HT1080 (cell line): ENCODE results near the gene EIF1B. TPM values are rescaled to one million over a fixed set of nuclear protein-coding genes. Genes with fewer than 3 reads are reported as not detected.
"Not testable (repeated sequence)": the region's sequence is repeated elsewhere in the genome, so short reads cannot be mapped to it uniquely, and the experiment has no call there.

ENCODE experiments used
- DNase-seq: peaks from one replicate; pipeline ENCODE4 v3.0.0-alpha.2; 2015; ENCODE audit warnings: low read depth
- polyA plus RNA-seq, 2 experiments: library from polyadenylated mRNA; depleted of rRNA; stranded (reverse); fragments of >200 nt; gene quantifications; 2 replicates each; pipeline ENCODE4 v1.2.3, GENCODE V29; 2015
- total RNA-seq: library from RNA; depleted of rRNA; stranded (reverse); fragments of >200 nt; shearing (Covaris generic); gene quantifications from 2 replicates; pipeline ENCODE4 v1.2.3, GENCODE V29; 2014; rRNA removed

Gene EIF1B
- 17.4 and 25.7 TPM in 2 replicates for total RNA-seq
- polyA plus RNA-seq (2015; cell fraction: cytosol; rRNA removed) = 58.8 and 70.3 TPM in 2 replicates
- polyA plus RNA-seq (2015; cell fraction: nucleus; rRNA removed) = 49.8 and 55.5 TPM in 2 replicates

DNA sequence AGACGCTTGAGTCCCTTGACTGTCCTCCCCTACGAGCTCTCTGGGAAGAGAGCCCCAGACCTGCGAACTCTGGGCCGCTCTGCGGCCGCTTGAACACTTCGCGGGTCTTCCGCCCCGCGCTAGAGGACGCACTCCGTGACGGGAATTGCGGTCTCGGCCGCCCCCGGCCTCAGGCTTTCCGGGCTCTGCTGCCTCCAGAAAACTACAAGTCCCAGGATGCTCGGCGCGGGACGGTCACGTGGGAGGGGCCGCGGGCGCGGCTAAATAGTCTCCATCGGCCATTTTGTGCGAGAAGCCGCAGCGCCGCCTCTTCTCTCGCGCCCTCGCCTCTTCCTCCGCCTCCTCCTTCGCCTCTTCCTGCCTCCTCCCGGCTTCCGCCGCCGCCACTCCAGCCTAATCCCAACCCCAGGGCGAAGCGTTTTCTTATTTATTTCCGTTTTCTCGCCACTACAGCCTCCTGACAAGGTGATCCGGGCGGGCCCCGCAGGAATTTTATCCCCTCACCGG is at the start of gene EIF1B:
EIF1B (plus strand) TSS at position 290 of the 507 bp plus-strand sequence. CDS start 235 bp downstream, outside the sequence.
- peak; percentile 98 for DNase-seq

DNA sequence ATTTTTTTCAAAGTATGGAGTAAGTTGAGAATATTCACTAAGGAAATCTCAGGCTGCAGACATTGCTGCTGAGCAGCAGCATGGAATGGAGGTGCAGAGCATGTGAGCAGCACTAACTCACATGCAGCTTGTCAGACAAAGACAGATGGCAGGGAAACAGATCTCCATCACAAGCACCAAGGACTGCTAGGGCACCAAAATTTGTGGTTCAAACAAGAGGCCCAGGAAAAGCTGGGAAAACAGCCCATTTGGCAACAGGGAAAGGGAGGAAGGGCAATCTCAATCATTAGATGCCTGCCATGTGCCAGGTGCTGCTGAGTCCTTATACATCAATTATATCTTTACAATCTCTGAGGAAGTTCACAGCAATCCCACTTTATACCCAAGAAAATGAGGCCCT is 47.2 kb upstream of the EIF1B start:
- DNase-seq = no peak

DNA sequence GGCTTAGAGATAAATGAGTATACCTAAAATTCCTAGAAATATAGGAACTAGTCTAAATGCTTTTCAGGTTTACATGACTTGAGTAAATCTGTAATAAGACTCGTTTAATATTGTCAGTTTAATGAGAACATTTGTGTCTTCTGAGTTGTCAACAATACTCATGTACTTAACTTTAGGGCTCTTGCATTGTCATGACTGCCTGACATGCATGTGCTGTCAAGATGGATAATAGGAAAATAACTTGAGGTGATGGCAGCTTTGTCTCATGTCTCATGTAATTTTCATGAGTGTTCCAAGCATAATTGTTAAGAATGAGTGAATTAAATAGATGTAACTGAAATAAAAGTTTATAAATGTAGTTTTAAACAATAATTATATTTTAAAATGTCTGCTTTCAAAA is 45.1 kb upstream of the EIF1B start:
- DNase-seq = no peak

DNA sequence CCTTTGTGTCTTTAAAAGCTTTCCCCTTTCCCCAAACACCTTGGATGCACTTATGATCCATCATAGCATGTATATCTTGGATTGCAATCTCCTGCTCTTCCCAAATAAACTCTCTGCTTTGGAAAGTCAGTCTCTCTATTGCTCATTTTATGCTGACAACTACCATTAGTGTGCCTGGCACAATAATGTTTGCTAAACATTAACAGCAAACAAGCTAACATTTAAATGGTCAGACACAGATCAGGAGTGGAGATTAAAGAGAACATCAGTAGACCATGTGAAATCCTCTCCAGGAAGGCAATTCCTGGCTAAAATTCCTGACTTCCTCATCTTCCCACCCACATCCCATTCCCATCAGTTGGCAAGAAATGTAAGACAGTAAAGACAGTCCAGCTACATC is 44.3 kb upstream of the EIF1B start:
- no peak for DNase-seq

DNA sequence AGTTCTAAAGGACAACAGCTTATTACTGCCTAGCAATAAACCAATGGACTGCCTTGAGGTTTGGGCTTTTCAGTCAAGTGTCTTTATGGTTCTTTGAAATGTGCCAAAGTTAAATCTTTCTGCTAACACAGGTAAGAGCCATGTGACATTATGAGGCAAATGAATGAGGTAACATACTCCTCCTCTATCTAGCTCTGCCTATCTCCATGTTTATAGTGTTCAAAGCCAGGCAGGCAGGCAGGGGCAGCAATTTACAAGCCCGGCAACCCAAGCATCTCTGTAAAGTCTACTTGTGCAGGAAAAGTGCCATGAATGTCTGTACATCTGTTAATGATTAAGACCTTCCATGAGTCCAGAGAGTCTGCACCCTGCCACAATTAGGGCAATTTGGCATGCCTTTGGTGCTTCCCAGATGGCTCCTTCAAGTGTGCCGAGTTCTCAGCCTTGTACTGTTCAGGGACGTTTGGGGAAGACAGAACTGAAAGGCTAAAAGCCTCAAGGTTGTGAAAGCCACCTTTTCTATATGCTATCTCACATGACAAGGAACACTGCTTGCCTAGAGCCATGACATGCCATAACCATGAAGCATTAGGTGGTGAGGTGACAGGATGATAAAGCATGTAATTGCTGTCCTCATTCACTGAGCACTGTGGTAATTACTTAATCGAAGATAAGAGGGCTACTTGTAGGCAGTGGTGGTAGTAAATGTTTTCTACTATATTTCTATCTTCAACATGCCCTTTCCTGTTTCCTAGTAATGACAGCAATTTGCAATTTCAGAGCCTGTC is 41.4 kb upstream of the EIF1B start:
- DNase-seq = no peak

DNA sequence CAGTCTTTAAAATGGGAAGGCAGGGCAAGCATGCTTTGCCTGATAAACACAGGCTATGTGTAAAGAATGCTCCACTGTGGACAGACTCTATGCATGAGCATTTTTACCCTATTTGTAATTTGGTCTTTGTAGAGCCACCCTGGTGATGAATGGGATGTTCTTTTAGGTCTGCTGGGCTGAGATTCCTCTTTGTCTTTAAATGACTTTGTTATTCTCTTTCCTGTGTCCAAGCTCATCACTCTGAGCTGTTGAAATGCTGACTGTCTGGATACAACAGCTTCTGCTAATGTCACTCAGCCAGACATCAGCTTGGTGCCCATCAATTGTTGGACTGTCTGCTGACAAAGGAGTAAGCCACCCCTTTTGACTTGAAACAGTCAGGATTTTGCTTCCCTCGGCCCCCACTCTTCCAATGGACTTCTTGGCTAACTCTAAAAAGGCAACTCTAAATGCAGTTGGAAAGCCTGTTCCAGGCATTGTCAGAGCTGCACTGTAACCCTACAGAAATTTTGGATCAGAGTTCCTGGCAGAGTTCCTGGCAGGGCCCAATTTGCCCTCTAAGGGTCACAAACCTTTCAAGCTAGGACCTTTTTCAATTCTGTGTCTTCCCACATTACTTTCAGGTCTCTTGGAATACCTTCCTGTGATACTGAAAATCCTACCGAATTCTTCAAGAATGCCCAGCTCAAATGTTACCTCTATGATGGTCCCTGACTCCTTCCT is 40.5 kb upstream of the EIF1B start:
- no peak for DNase-seq

DNA sequence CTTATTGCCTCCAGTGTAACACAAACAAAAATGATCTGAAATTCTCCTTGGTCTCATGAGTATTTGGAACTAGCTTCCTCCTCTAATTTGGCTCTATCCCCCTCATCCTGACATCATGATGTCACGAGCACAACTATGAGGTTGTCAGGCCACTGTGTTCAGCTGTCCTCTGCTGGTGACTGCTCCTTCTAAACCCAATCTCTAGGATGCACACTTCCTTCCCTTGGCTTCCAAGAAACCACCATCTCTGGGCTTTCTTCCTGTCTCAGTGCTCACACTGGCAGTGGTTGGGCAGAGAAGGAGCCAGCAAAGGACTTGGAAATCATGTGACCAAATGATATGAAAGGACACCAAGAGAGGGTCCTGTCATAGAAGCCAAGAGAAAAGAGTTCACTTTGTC is 30.7 kb upstream of the EIF1B start:
- no peak for DNase-seq

DNA sequence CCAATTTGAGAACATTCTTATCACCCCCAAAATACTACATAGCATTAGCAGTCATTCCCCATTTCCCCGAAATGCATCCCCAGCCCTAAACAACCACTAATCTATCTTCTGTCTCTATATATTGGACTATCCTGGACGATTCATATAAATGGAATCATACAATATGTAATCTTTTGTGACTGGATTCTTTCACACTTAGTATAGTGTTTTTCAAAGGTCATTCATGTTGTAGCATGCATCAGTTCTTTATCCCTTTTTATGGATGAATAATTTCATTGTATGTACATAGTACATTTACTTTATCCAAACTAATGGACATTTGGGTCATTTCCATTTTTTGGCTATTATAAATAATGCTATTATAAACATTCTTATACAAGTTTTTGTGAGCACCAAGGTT is 27.5 kb upstream of the EIF1B start:
- no peak for DNase-seq

DNA sequence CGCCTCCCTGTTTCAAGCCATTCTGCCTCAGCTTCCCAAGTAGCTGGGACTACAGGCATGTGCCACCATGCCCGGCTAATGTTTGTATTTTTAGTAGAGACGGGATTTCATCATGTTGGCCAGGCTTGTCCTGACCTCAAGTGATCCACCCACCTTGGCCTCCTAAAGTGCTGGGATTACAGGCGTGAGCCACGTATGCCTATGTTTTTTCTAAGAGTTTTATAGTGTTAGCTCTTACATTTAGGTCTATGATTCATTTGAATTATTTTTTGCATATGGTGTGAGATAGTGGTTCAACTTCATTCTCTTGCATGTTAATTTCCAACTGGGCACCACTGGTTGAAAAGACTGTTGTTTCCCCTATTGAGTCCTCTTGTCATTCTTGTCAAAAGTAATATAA is 26.4 kb upstream of the EIF1B start:
- DNase-seq = not testable (repeated sequence)

DNA sequence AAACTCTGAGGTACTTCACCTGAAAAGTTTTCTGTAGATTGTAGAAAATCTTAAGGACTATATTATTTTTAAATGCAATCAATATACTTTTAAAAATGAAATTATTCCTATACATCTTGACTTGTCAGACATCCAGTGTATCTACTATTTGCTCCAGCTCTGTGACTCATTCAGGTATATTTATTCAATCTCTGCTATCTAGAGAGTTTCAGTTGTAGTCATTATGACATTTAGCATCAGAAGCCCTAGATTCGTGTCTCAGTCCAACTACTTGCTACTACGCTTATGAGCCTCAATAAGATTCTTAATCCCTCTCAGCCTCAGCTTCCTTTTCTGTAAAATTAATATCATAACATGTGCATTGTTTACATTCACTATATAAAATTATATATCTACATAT is 22.3 kb upstream of the EIF1B start:
- DNase-seq = no peak

DNA sequence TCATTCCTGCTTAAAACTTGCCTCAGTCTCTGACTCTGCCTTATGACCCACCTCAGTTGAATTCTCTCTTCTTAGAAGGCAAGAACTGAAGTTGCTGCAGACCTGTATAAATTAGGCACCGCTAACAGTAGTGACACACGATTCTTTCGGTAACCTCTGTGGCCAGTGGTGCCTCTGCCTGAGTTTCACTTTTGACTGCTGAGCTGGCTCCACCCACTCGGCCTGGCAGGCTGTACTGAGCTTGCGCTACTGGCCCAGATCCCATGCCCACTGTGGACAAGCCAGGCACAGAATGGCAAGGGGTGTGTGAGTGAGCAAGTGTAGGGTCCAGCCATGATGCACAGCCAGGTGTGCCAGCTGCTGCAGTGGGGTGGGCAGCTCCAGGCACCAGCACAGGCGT is 19.1 kb upstream of the EIF1B start:
- DNase-seq = no peak

DNA sequence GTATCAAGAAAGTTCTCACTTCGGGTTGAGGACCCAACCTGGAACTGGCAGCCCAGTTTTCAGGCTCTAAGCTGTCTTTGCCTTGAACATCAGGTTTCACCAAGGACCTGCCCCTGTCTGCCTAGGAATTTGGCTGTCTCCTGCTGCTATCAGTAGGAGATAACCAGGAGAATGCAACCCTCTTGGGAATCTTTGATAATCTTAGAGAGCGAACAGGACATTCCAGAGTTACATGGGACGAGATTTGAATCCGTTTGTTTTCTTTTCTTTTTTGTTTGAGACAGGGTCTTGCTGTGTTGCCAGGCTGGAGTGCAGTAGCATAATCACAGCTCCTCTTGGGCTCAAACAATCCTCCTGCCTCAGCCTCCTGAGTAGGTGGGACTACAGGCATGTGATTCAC is 18.0 kb upstream of the EIF1B start:
- DNase-seq = no peak

DNA sequence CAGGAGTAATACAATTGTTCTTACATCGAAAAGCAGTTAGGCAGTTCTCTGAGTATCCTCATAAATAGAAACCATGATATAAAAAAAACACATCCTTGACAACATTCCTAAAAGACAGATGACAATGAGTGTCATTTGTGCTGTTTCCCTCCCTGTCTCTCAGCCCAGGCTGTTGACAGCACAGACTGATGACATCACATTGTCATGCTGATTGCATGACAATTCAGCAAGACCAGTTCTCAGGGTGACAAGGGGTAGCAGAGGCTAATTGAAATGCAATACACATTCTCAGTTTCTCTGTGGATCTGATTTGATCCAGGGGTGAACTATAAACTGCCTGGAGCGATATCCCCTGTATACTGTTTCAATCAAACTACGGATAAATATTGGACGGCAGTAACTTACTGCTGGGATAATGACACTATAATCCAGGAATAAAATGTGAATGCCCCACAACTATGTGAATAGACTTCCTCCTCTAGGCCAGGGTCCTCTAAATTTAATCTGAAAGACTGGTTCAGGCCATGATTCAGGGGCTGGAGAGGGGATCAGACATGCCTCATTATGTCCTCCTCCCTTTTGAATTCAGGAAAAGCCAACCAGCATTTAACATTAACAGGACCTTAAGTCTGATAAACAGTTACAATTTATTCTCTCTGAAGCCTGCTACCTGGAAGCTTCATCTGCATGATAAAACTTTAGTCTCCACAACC is 16.7 kb upstream of the EIF1B start:
- DNase-seq = no peak

DNA sequence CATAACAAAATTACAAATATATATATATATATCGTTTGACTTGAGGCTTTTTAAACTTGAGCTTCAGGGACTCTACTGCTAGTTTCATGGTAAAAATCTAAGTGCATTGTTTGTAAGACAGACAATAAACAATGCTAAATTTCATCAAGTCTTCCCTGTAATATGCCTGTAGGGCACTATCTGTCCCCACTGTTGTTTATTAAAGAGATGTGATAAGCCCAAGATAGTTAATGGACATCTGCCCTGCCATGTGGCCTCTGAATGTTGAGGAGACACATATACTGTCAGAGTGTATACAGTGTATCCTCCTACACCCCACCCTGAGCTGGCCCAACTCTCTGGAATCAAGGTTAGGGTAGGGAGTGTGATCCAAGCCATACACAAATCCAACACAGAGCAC is 15.1 kb upstream of the EIF1B start:
- DNase-seq = no peak

DNA sequence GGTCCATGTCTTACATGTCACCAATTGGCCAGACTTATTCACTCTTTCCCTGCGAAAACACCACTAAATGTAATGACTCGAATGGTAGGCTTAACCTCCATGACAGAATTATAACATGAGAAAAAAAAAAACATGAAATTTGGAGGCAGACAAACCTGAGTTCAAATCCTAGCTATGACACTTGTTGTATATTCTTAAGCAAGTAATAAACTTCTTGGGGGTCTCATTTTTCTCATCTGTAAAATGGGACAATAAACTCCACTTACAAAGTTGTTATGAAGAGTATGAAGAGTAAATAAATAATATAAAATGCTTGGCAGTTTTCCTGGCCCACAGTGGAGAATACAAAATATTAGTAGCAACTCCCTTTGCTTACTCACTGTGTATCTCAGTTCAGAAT is 11.4 kb upstream of the EIF1B start:
- no peak for DNase-seq

DNA sequence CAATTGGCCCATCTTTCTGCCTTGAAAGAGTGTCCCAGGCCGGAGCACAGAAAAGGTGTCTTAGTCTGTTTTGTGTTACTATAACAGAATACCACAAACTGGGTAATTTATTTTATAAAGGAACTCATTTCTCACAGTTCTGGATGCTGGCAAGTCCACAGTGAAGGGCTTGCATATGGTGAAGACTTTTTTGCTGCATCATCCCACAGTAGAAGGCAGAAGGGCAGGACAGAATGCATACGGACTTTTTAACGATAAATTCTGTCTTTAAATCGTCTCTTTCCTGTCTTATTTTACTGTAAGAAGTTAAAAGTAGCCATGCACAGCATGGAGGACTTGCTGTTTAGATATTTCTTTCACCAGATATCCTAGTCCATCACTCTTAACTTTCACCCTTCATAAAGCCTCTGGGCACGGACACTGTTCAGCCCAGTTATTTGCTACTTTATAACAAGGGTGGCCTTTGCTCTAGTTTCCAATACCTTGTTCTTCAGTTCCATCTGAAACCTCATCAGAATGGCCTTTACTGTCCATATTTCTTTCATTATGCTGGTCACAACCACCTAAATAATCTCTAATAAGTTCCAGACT is 10.3 kb upstream of the EIF1B start:
- no peak for DNase-seq

DNA sequence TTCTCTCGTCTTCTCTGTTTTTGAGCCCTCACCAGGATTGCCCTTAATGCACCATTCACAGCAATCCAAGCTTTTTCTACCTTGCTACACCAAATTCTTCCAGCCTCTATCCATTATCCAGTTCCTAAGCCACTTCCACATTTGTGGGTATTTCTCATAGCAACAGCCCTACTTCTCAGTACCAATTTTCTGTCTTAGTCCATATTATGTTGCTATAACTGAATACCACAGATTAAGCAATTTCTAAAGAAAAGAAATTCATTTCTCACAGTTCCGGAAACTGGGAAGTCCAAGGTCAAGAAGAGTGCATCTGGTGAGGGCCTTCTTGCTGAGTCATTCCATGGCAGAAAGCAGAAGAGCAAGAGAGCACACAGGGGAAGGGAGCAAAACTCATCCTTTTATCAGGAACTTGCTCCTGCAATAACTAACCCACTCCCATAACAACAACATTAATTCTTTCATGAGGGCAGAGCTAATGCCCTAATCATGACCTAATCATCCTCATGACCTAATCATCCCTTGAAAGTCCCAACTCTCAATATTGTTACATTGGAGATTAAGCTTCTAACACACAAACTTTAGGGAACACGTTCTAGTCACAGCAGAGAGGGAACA is 9.7 kb upstream of the EIF1B start:
- peak; percentile 77 for DNase-seq

DNA sequence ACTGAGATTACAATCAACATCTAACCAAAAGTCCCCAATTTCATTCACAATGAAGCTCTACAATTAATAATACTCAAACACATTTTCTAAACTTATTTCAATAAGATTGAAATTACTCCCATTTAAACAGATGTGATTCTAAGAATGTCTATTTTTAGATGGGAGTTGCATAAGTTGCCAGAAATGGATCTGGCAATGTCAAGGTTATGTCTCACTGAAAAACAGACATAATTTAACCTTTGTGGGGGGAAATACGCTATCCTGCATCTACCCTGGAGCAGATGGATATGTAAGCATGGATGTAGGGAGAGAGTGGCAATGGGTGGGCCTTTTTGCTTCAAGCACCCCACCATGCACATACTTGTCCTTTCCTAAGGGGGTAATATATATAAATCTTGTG is 6.7 kb upstream of the EIF1B start:
- DNase-seq = no peak

DNA sequence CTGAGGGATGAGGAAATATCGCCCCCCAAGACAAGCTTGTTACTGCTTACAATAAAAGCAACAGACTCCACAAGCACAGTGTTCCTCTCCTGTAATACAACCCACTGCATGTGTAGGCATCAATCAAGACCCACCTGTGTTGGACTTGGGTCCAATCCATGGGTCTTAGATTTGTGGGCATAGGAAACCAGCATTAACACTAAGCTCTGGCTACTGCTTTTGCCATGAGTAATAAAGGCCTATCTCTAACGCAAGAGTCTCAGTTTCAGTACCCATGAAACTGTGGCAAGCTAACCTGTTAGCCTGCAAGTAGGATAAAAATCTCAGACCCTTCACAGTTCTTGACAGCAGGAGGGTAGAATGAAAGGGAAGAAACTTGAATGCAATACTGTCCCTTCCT is 5.2 kb upstream of the EIF1B start:
- DNase-seq = no peak

DNA sequence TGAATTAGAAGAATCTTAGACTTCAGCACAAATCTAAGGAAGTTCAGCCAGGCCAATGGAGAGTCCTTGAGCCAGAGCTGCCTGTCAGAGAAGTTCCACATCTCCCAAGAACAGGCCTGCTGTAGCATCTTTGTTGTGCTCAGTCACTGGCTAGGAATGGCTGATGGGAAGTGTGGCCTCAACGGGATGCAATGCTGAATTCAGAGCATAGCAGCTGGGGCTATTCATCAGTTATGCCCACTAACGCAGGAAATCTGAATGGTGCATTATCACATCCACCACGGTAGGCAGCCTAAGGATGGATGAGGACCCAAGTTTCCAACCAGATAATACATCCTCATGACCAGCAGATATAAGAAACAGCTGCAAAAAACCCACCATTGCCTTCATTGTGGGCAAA is 3.2 kb upstream of the EIF1B start:
- DNase-seq = no peak

DNA sequence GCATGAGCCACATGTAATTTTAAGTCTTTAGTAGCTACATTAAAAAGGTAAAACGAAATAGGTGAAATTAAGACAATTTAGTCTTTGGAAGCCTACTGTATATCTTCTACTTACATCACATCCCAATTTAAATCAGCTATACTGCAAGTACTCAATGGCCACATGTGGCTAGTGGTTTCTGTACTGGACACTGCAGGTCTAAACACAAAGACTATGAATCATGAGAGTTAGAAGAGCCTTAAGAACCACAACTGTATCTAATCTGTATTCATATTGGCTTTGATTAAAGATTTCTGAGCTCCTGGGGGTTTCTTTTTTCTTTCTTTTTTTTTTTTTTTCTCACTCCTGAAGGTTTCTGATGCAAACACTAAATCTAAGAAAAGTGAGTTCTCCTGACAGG is 2.3 kb upstream of the EIF1B start:
- no peak for DNase-seq
